Kidney tubule cell (primary cell): ENCODE data around the gene ARHGAP12.
"Not testable (repeated sequence)": the region's sequence is repeated elsewhere in the genome, so short reads cannot be mapped to it uniquely, and the experiment has no call there.

Source experiments
- DNase-seq: peaks from one replicate; pipeline ENCODE4 v3.0.0-alpha.2; 2018; ENCODE audit warnings: low spot score

Gene ARHGAP12, protein sequence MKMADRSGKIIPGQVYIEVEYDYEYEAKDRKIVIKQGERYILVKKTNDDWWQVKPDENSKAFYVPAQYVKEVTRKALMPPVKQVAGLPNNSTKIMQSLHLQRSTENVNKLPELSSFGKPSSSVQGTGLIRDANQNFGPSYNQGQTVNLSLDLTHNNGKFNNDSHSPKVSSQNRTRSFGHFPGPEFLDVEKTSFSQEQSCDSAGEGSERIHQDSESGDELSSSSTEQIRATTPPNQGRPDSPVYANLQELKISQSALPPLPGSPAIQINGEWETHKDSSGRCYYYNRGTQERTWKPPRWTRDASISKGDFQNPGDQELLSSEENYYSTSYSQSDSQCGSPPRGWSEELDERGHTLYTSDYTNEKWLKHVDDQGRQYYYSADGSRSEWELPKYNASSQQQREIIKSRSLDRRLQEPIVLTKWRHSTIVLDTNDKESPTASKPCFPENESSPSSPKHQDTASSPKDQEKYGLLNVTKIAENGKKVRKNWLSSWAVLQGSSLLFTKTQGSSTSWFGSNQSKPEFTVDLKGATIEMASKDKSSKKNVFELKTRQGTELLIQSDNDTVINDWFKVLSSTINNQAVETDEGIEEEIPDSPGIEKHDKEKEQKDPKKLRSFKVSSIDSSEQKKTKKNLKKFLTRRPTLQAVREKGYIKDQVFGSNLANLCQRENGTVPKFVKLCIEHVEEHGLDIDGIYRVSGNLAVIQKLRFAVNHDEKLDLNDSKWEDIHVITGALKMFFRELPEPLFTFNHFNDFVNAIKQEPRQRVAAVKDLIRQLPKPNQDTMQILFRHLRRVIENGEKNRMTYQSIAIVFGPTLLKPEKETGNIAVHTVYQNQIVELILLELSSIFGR

DNA sequence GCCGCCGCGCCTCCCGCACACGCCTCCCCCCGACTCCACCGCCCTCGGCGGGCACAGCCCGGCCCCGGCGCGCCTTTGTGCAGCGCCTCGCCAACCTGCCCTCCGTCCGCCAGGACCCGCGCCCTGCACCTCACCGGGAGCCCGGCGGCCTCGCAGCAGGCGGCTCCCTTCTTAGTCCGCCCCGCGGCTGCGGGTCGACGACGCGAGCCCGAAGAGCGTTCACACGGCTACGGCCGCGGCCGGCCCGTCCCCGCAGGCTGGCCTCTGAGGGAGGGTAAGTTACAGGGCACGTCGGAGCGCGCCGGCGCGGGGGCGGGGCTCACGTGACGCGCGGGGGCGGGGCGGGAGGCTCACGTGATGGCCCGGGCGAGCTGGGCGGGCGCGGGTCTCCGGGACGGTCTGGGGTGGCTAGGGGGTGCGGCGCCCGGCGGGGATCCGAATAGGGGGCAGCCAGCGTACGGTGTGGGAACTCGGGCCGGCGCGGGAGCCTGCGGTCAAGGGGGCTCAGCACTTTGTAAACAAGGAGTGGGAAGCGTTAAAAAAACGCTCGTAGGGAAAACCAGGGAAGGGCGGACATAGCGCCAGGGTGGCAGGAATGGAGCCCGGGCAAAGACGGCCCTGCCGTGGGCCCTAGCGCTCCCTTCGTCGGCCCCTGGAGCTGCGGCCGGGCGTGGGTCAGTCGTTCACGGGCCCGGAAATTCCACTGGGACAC lies at the start of gene ARHGAP12:
Gene ARHGAP12, minus strand, starts transcription at position 283 of the 712 bp plus-strand sequence. CDS start 19,976 bp downstream, outside the sequence.
- peak; percentile 84 for DNase-seq

DNA sequence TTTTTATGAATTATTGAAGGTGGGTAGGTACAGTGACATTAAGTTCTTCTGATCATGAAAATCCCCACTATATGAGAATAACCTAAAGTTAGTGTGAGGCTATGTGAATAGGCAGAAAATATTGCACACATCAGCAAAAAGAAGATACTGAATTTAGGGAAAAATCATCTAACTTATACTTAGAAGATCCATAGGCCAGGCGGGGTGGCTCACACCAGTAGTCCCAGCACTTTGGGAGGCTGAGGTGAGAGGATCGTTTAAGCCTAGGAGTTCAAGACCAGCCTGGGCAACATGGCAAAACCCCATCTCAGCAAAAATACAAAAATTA lies 49.5 kb upstream of the ARHGAP12 start:
- no peak for DNase-seq

DNA sequence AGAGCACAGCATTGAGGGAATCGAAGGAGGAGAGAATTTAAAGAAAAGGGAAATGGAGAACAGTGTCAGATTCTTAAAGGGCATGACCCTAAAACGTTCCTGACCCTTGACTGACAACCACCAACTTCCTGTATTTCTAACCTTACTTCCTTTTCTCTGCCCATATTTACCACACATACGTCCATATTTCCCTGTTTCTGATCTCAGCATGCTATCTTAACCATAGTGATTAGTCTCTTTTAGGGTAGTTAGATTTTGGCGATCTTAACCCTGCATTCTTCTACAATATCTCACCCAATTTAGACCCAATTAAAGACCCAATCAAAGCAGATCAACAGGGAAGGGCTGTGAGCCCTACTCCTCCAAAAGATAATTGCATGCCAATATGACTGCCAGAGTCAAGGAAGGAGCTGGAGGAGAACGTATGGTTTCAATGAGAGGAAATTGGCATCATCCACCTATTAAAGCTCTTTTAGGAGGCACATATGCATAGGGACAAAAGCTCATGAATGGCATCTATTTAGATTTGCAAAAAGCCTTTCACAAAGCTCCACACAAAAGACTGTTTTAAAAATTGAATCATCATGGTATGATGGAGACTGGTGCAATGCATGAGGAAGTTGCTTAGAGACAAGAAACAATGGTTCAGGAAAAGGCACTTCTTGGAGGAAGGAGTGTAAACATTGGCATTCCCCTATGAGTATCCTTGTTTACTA lies 49.0 kb upstream of the ARHGAP12 start:
- DNase-seq: peak; percentile 83

DNA sequence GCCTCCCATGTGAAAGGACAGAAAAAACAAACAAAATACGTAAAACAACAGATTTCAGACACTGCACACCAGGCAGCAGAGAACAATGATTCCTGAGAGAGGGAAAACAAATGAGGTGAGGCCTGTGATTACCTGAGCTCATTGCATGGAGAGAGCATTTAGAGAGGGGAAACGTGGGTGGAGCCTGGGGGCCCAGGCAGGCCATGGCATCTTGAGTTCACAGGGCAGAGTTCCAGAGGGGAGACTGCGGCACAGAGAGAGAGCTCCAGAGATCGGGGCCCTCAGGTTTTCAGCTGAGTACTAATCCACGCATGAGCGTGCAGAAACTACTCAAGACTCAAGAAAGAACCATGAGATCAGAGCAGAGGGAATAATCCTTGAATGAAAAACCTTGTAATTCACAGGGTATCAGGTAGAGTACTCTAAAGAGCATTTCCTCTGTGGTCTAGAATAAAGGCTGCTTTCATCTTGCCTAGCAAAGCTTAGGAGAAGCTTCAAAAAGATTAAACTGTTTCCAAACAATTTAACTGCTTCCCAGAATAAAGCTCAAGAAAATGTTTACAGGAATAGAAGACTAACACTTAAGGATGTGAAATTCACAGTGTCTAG lies 46.6 kb upstream of the ARHGAP12 start:
- DNase-seq: no peak

DNA sequence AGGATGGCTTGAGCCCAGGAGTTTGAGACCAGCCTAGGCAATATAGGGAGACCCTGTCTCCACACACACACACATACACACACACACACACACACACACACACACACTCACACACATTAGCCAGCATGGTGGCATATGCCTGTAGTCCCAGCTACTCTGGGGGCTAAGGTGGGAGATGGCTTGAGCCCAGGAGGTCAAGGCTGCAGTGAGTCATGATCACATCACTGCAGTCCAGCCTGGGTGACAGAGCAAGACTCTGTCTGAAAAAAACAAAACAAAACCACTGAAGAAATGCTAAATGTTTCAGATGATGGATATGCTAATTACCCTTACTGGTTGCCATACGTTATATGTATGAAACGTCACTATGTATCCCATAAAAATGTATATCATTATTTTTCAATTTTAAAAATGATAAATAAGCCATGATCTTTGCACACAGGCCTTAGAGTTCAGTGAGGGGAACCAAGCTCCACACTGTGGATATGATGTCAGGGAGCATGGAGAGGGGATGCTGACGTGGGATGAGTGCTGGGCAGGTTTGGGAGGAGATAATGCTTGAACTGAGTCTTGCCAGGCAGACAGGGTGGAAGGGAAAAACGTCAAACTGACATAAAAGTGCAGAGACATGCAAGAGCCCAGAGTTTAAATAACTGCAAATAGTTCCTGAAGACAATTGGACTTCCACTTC lies 45.9 kb upstream of the ARHGAP12 start:
- peak; percentile 58 for DNase-seq

DNA sequence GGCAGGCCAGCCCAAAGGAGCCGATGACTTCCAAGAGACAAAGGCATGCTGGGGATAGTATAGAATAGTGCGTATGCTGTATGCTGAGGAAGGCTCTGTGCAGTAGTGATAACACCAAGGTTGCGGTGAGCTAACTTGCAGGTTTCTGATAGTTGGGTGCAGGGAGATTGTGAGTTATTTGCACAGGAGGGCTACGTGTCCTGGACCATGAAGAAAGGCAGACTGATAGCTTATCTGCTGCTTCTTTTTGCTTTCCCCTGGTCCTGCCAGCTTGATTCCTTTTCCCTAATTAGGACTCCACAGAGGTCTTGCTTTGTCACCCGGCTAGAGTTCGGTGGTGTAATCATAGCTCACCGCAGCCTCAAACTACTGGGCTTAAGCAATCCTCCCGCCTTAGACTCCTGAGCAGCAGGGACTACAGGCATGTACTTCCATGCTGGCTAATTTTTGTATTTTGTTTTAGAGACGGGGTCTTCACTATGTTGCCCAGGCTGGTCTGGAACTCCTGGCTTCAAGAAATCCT lies 43.9 kb upstream of the ARHGAP12 start:
- DNase-seq: no peak

DNA sequence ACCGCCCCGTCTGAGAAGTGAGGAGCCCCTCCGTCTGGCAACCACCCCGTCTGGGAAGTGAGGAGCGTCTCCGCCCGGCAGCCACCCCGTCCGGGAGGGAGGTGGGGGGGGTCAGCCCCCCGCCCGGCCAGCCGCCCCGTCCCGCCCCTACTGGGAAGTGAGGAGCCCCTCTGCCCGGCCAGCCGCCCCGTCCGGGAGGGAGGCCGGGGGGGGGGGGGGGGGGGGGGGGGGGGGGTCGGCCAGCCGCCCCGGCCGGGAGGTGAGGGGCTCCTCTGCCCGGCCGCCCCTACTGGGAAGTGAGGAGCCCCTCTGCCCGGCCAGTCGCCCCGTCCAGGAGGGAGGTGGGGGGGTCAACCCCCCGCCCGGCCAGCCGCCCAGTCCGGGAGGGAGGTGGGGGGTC lies 41.2 kb upstream of the ARHGAP12 start:
- DNase-seq: not testable (repeated sequence)

DNA sequence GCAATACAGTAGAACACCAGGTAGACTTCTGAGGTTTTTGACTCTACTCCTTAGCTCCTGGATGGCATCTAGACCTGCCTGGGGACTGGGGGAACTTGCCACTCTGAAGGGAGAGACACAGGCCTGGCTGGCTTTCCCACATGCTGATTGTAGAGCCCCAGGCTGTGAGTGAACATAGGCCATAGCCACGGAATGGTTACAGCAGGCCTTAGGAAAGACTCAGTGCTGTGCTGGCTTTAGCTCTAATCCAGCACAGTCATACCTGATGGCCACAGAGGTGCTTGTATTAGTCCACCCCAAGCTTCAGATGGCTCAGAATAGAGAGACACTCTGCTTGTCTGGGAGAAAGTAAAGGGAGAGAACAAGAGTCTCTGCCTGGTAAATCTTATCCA lies 35.0 kb upstream of the ARHGAP12 start:
- no peak for DNase-seq

DNA sequence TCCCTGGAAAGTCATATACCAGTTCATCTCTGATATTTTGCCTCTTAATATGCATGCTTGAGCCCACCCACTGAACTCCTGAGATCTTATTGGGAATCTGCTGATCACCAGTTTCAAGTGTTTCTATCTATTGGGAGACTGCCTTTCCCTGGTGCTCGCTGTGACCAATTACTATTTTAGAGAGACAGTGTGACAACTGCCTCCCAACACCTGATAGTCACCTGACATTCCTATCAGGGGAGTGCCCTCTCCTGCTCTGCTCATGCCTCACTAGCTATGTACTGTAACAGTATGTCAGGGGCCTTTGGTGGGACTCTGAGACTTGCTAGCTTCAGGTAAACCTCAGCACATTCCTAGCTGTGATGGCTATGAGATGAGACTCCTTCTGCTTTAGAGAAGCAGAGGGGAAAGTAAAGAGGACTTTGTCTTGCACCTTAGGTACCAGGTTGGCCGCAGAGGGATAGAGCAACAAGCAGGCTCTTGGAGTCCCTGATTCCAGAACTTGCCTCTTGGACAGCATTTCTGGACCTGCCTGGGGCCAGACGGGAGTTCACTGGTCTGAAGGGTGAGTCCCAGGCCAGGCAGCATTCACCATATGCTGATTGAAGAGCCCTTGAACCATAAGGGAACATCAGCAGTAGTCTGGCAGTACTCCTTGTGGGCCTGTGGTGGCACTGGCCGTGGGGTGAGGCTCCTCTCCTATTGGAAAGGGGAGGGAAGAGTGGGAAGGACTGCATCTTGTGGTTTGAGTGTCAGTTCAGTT lies 34.4 kb upstream of the ARHGAP12 start:
- DNase-seq: peak; percentile 54

DNA sequence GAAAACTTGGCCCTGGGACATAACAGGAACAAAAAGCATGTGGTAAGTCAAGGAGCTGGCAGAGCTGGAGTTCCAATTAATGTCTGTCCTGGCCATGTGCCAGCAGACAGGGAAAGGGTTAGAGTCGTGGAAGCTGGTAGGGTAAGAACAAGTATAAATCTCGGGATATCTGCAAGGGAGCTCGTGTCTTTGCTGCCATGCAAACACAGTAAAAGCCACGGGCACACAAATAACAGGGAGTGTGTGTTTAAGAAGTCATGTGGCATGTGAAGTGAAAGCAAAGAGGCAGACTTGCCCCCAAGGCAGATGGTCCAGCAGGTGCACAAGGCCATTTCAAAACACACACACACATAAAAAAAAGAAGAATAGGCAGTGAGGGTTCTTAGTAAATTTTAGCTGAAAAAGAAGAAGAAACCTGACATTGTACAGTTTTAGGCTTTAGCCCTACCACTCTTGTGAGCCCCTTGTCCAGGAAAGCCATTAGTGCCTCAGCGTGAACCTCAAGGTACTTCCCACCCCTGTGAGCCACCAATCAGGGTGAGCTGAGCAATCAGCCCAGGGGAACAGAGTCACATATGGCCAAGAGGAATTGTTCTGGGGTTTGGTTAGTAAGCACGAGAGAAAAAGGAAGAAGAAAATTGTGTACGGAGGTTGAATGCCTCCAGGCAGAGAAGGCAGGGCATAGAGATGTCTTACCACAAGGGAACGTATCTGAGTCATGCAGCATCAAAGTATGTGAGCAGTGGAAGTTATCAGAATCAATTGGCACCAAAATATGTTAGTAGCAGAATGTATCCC lies 32.8 kb upstream of the ARHGAP12 start:
- peak; percentile 61 for DNase-seq

DNA sequence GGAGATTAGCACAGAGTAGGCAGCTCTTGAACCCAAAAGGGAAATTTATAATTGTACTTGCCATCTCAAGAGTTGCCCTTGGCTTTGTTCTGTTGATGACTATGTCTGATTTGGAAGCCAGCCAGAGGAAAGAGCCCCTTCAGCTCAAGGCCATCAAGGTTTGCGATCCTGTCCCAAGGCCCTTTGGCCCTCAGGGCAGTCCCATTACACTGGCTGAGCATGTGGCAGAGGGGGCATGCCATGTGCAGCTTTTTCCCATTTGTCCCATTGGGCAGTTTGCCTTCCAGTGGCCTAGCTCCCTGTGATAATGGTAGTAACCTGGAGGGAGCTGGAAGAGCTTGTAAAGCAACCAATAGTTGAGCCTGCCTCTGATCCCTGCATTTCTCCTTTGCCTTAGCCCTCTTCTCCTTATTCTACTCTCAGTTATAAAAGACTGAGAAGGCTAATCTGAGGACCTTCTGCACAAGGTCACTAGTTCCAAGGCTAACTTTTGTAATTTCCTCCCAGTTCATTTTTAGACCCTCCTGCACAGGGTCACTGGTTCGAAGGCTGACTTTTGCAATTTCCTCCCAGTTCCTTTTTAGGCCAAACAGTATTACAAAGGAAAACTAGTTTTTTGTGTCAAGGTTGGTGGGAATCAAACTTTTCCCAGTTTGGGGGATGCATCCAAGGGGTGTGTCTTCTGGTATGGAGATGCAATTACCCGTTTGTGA lies 31.0 kb upstream of the ARHGAP12 start:
- no peak for DNase-seq

DNA sequence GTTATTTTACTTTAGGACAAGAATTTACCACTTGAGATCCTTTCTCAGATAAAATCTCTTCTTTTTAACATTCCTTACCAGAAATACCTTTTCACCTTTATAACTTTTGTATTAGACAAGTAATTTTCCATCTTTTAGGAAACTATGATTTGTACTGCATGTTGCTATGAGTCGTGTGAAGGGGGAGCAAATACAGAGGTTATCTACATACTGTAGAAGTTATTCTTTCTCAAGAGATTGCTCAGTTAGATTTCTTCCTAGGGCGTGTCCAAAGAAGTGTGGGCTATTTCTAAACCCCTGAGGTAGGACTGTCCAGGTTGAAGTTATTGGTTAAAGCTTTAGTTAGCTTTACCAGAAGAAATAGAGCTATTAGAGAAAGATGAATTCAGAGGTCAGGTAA lies 30.2 kb upstream of the ARHGAP12 start:
- DNase-seq: no peak

DNA sequence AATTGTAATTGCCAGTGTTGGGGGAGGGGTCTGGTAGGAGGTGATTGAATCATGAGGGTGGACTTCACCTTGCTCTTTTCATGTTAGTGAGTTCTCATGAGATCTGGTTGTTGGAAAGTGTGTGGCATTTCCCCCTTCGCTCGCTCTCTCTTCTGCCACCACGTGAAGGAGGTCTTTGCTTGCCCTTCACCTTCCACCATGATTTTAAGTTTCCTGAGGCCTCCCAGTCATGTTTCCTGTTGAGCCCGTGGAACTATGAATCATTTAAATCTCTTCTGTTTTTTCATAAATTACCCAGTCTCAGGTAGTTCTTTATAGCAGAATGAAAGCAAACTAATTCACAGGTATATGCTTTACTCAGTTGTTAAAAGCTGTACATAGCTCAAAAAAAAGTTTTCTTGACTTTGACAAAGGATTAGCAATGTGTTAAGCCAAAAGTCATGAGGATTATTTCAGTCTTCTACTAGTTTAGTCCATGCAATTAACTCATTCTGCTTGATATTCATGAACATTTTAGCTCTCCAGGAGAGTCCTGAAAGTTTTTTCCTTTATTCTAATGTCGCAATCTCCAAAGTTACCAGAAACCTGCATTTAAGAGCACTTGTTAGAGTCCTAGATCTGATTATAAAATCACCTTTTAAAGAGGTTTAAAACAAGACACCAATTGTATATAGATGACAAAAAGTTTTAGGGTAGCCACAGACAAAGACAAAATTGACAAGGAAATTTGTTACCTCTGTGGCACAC lies 27.7 kb upstream of the ARHGAP12 start:
- DNase-seq: no peak

DNA sequence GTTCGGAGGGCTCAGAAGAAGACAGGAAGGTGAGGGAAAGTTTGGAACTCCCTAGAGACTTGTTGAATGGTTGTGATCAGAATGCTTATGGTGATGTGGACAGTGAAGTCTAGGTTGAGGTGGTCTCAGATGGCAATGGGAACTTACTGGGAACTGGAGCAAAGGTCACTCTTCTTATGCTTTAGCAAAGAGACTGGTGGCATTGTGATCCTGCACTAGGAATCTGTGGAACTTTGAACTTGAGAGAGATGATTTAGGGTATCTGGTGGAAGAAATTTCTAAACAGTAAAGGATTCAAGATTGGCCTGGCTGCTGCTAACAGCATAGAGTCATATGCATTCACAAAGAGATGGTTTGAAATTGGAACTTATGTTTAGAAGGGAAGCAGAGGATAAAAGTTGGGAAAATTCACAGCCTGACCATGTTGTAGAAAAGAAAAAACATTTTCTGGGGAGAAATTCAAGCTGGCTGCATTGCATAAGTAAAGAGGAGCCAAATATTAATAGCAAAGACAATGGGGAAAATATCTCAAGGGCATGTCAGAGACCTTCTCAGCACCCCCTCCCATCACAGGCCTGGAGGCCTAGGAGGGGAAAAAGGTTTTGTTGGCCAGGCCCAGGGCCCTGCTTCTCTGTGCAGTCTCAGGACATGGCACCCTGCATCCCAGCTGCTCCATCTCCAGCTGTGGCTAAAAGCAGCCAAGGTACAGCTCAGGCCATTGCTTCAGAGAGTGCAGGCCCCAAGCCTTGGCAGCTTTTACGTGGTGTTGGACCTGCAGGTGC lies 26.0 kb upstream of the ARHGAP12 start:
- no peak for DNase-seq

DNA sequence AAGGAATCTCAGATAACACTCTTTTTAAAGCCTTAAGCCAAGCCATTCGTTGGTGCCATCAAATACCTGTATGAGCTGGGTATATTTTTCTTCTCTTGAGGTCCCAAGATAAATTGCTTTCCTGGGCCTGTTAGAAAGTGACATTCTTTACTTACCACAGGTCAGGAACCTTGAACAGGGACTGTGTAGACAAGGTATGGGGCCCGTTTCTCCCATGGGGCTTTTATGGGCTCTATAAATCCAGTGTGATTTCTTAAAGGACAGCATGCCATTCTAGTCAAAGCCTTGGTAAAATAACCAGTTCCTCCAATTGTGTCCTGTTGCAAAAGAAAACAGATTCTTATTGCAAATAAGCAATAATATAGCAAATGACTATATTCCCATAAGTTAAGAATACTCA lies 24.8 kb upstream of the ARHGAP12 start:
- no peak for DNase-seq

DNA sequence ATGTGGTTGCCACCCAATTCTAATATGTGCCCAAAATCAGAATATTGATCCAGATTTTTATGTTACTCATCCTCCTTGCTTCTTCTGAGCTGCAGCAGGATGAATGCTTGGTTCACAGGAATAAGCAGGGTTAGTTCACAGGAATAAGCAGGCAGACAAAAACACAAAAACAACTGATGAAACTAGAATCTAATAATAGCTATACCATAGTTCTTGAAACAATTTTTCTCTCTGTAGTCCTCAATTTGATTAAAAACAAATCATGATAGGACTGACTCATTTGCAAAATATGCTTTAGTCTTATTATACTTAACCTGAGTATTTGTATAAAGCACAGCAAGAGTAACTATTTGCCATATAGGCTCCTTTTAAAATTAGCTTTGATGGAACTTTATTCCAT lies 24.4 kb upstream of the ARHGAP12 start:
- no peak for DNase-seq

DNA sequence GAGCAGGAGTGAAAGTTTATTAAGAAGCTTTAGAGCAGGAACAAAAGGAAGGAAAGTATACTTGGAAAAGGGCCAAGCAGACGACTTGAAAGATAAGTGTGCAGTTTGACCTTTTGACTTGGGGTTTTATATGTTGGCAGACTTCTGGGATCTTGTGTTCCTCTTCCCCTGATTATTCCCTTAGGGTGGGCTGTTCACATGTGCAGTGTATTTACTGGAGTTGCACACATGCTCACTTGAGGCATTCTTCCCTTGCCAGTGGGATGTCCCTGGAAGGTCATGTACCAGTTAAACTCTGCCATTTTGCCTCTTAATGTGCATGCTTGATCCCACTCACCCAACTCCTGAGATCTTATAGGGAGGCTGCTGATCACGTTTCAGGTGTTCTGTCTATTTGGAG lies 23.4 kb upstream of the ARHGAP12 start:
- no peak for DNase-seq
